GM18505 (cell line): ENCODE measurements around the gene RABGAP1L.

ENCODE experiments used
- ATAC-seq: cut with Tn5 transposase; IDR thresholded peaks from one replicate; pipeline ENCODE4 v1.9.1; 2021; ENCODE audit not compliant: unreplicated experiment
- POLR2A ChIP-seq: IDR thresholded peaks from 4 replicates; pipeline ENCODE4 v1.6.1; 2011; ENCODE audit warnings: borderline replicate concordance; ENCODE audit not compliant: insufficient read depth, insufficient read length; ENCODE audit errors: extremely low read depth

The RABGAP1L gene

DNA sequence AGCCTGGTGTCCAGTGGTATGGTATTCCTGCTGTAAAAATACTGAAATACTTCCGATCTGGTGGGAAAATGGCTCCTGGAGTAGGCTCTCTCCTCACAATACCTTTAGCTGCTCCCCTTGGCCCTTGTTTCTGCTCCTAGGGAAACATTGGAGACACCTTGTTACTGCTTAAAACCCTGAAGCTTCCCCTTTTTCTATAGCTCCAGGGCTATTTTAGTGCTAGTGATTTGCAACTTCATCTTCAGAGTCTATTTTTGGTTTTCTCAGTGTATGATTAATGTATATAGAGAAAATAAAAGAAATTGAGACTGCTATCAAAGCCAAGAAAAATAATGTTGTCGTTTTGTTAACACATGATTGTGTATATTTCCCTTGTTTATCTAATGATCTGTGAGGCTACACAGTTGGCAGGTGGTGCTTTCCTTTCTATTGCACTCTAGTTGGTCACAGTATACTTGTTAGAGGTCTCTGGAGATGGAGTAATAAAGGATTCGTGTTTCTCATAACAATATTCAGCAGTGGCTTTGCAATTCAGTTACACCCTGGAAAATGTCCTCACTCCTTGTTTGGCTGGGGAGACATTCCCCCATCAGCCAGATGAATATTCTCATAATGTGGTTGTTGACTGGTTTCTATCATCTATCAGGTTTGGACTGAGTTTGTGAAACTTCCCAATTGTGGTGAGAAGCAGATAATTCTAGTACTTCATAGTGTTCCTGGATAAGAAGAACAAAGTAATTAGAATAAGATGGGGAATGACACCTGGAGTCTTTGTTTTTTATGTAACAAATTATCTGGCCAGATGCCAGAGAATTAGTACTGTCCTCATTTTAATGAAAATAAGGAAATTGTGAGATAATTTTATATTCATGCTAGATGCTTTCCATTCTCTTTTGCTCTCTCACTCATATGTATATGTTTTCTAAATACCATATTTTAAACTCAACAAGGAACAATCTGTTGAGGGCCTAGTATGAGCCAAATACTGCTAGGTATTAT is 795.6 kb downstream of the RABGAP1L start:
- TF ChIP-seq POLR2A = no peak
- ATAC-seq = no peak

DNA sequence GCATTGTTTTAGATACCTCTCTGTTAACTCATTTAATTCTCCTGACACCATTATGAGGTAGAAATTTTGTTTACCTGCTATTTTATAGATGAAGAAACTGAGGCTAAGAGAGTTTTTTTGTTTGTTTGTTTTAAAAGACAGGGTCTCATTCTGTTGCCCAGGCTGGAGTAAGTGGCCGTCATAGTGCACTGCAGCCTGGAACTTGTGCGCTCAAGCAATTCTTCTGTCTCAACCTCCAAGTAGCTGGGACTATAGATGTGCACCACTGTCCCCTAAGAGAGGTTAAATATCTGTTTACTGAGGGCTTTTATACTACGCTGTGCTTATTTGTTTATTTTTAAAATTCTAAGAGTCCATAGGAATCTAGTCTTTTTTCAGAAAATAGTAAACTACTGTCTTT is 796.8 kb downstream of the RABGAP1L start:
- TF ChIP-seq POLR2A = no peak
- no peak for ATAC-seq

DNA sequence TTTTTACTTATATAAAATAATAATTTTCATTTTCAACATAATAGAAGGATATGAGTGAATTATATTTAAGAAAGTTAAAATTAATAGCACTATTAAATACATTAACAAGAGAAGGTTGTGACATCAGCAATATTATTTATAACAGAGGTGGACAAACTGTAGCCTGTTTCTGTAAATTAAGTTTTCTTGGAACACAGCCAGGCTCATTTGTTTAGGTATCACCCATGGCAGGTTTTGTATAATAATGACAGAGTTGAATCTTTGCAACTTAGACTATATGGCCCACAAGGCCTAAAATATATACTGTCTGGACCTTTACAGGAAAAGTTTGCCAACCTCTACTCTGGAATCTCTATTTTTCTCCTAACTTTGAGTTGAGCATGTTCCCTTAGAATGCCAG is 797.7 kb downstream of the RABGAP1L start:
- TF ChIP-seq POLR2A = no peak
- ATAC-seq = no peak

DNA sequence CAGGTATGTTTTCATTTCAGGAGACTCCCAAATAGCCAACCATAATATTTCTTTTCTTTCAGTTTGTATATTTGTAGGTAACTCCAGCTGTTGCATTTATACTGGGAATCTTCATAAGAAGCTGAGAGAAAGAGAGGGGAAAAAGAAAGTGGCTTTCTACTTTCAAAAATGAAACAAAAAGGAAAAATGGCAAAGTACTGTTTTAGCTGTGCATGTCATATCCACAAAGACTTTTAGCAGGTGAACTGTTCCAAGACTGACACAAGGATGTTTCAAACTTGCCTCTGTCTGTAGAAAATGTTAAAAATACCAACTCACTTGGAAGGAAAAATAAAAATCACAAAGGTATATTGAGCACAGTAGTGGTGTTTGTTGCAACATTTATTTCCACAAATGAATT is 798.5 kb downstream of the RABGAP1L start:
- TF ChIP-seq POLR2A = no peak
- no peak for ATAC-seq

DNA sequence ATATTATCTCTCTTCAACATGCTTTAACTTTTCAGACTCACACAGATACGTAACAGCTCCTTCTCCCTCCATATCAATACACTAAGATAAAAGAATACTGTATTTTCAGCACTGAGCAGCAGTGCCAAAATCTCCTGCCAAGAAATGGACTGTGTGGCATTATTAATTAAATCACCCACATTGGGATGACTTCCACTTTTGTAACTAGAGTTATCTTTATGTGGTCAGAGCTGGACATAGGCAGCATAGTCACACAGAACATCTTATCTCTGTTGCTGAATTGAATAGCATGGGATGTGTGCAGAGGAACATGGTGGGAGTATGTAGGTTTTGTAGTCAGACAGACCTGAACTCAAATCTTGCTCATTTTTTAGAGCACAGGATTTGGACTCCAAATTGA is 799.1 kb downstream of the RABGAP1L start:
- no peak for ATAC-seq
- no peak for TF ChIP-seq POLR2A

DNA sequence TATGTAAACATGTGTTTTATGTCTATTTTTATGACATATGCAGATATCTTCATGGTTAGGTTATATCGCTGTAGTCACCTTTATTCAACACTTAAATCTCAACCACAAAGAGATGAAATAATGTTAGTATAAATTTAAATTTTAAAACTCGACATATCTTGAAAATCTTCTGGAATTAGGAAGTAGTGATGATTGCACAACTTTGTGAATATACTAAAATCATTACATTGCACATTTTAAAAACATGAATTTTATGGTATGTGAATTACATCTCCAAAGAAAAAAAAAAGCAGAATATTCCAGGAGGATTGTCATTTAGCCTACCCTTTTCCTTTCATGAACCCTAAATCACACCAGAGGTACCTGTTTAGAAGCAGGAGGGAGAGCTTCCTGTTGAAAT is 801.0 kb downstream of the RABGAP1L start:
- TF ChIP-seq POLR2A = no peak
- ATAC-seq = no peak

DNA sequence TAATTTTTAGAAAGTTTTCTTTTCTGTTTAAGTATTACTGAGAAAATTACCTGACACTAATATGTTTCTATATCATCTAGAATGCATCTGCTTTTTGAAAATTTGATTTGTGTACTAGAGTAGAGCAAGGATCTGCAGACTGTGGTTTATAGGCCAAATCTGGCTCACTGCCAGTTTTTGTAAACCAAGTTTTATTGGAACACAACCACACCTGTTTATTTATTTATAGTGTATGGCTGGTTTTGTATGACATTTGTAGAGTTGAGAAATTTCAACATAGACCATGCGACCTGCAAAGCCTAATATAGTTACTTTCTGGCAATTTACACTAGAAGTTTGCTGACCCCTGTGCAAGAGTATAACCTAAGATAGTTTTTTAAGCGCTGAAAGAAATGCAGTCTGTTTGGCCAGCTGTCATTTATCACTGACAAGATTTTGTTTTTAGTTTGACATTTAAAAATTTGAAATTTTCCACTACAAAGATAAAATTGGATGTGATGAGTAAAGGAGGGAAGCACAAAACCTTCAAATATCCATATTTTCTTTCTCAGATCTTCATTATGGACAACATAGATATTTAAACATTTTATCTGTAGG is 804.3 kb downstream of the RABGAP1L start:
- no peak for ATAC-seq
- no peak for TF ChIP-seq POLR2A

DNA sequence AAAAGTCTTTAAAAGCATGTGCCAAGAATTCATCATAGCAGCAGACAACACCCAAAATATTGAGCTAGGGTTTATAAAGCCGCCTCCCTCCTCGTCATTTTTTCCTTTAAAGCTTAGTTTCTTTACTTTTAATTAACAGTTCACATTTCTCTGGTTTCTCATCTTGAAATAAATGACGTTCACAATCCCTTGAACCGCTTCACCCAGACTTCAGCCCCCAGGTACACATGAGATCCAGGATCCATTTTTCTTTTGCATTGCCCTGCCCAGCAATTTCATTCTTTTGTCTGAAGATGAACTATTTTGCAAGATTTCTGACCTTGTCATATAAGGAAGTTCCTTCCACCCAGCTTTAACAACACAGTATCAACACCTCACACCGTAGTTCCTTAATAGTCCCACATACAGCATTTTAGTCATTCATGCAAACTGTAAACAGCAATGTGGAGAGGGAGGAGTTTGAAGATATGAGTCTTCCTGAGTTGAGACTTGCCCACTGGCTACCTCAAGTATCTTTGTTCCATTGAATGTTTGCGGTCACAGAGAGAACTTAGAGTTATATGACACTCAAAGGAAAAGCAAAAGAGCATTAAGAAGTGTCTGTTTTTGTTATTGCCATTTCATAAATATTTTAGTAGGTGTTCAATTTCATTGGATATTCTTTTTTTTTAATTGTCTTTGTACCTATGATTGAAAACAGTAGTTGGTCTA is 805.1 kb downstream of the RABGAP1L start:
- ATAC-seq = no peak
- TF ChIP-seq POLR2A = no peak

DNA sequence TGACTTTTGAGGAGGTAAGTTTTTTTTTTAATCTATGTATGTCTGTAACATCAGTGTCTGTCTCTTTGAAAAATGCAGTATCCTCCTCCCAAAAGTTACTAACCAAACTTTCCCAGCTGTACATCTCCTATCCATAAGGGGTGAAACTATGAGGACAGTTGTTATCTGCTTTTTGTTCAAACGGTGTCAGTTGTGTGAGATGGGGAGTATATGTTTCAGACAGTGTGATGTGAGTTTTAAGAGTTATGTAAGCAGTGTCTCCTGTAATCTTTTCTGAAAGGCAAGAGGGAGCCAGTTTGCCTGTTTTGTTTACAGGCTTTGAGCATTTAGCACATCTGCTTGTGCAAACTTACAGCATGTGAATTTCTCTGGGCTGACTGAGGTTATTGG is 805.6 kb downstream of the RABGAP1L start:
- TF ChIP-seq POLR2A = no peak
- no peak for ATAC-seq

DNA sequence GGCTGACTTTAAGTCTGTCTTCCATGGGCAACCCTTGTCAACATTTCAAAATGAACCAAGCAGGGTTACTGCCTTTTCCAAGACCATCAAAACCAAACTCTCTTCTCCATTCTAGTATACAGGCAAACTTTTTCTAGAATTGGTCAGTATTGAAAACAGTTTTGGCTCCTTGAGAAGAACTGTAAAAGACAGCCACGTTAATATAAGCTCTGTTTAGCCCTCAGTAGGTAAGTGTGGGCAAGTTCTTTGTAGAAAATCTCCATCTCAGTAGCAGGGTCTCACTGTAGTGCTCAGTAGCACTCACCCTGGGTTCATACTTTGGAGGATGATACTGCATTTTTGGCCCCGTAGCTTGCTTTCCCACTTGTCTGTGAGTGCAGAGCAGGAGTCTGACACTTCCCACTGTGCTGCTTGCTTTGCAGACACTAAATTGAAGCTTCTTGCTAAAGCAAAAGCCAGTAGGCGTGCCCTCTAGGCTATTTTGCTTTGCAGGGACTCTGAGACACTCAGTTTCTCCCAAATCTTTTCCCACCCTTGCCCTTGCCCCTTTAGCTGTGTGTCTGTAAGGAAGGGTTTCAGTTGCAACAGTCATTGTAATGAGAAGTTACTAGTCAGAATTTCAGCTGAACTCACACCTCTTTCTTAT is 806.2 kb downstream of the RABGAP1L start:
- no peak for ATAC-seq
- TF ChIP-seq POLR2A = no peak

DNA sequence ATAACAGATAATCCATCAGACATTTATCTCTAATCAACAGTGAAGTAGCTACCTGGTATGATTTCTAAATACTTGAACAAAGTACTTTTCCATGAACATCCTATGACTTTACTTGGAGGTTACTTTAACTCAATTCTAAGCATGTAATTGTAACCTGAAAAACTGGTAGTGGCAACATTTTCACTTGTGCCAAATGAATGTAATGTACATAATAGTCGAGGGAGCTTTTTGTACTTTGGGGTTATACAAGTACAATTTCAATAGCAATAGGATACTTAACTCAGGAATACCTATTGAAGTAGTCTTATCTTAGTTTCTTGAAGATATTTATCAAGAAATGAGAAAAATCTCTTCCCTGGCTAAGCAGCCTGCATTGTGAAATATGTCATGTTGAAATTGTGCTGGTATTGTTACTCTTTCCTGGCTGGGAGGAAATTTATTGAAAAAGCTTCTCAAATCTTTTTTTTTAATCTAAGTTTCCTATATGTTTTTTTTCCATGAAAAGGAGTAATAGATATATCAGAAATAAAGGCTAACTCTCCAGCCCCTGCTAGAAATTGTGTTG is 806.8 kb downstream of the RABGAP1L start:
- TF ChIP-seq POLR2A = no peak
- no peak for ATAC-seq

DNA sequence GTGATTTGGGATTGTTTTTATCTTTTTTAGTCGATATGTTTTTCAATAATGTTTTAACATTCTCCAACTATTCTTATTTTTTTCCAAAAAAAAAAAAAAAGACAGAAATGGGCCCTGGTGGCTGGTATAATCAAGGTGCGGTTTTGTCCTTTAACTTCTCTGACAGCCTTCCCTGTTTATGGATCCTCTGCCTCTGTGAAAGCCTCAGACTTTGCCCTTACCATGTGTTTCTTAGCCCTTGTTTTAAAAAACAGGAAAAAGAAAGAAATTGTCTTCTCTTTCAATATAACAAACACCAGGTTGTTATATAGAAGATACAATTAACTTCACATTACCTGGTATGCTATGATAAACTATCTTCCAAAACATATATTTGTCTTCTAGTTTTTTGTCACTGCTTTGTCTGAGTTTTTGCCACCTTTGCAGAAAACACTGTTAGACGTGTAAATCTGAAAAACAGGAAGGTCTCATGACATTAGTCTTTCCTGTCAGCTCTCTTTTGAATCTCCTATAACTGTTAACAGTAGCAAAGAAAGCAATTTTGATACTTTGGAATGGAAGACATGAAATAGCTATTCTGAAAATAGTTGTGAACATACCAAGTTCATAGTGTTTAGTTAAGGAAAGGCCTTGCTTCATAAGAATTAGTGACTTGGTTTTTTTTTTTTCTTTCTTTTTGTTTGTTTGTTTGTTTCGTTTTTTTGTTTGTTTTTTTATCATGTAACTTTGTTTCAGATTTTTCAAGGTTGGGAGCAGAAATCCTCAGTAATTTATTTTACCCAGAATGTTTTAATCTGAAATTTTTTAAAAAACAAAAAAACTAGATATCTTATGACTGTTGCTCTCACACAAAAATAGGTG is 808.8 kb downstream of the RABGAP1L start:
- no peak for TF ChIP-seq POLR2A
- ATAC-seq = no peak
